Stimulated activated memory B cell treated with anti-CD40 and anti-IgM and Interleukin-4, amounts not matched to agents 10 μg/mL and 1 μg/mL and 100 μg/mL, for 72 hours (primary cell): ENCODE measurements around the gene GULP1.

Experiments used
- ATAC-seq: fragments of 150-1000 bp; cut with Tn5 transposase; 2 replicates; pipeline ENCODE4 v1.10.0; 2021
- H3K27ac Mint-ChIP-seq: one replicate; pipeline ENCODE4 v1.8.0; 2022; ENCODE audit warnings: mild to moderate bottlenecking, mixed read lengths
- H3K27me3 Mint-ChIP-seq: one replicate; pipeline ENCODE4 v1.8.0; 2022; ENCODE audit warnings: mixed read lengths
- H3K36me3 Mint-ChIP-seq: one replicate; pipeline ENCODE4 v1.8.0; 2022; ENCODE audit warnings: mixed read lengths
- H3K4me1 Mint-ChIP-seq: one replicate; pipeline ENCODE4 v1.8.0; 2022; ENCODE audit warnings: mixed read lengths
- H3K4me3 Mint-ChIP-seq: one replicate; pipeline ENCODE4 v1.8.0; 2022; ENCODE audit warnings: mild to moderate bottlenecking, moderate library complexity, mixed read lengths
- H3K9me3 Mint-ChIP-seq: one replicate; pipeline ENCODE4 v1.8.0; 2022; ENCODE audit warnings: mixed read lengths

Gene GULP1

GRCh38 chr2:188291617-188292347 is at the start of gene GULP1:
GULP1 (plus strand) TSS chr2:188291874; CDS start chr2:188477703, 185,829 bp downstream.
- H3K36me3 Mint-ChIP-seq, result no peaks in the 10 kb centered on the region
- H3K4me1 Mint-ChIP-seq, result no peaks in the 10 kb centered on the region
- peaks cover 28% of the 10 kb centered on the region for H3K27me3 Mint-ChIP-seq
- no peak within 1 kb of the TSS for H3K27ac Mint-ChIP-seq
- H3K9me3 Mint-ChIP-seq, result peaks cover 2% of the 10 kb centered on the region
- ATAC-seq, result no peak
- H3K4me3 Mint-ChIP-seq, result no peak within 1 kb of the TSS

- H3K27me3 Mint-ChIP-seq, result no peaks in the 10 kb centered on the region
- no peaks in the 10 kb centered on the region for H3K4me1 Mint-ChIP-seq
- H3K36me3 Mint-ChIP-seq, result no peaks in the 10 kb centered on the region
- no peak overlapping the region for H3K27ac Mint-ChIP-seq
- ATAC-seq, result no peak
- no peaks in the 10 kb centered on the region for H3K9me3 Mint-ChIP-seq
- H3K4me3 Mint-ChIP-seq, result no peak overlapping the region
Measured at GRCh38 chr2:188243381-188243780, 48.3 kb upstream of the GULP1 start.

GRCh38 chr2:188244383-188244782 is 47.3 kb upstream of the GULP1 start:
- no peaks in the 10 kb centered on the region for H3K4me1 Mint-ChIP-seq
- no peak overlapping the region for H3K4me3 Mint-ChIP-seq
- H3K9me3 Mint-ChIP-seq, result no peaks in the 10 kb centered on the region
- ATAC-seq, result no peak
- H3K36me3 Mint-ChIP-seq, result no peaks in the 10 kb centered on the region
- H3K27me3 Mint-ChIP-seq, result no peaks in the 10 kb centered on the region
- no peak overlapping the region for H3K27ac Mint-ChIP-seq

- H3K4me3 Mint-ChIP-seq, result no peak overlapping the region
- no peak overlapping the region for H3K27ac Mint-ChIP-seq
- ATAC-seq, result no peak
- no peaks in the 10 kb centered on the region for H3K27me3 Mint-ChIP-seq
- H3K9me3 Mint-ChIP-seq, result no peaks in the 10 kb centered on the region
- no peaks in the 10 kb centered on the region for H3K4me1 Mint-ChIP-seq
- no peaks in the 10 kb centered on the region for H3K36me3 Mint-ChIP-seq
Measured at GRCh38 chr2:188245230-188245629, 46.4 kb upstream of the GULP1 start.

GRCh38 chr2:188248513-188248912 is 43.2 kb upstream of the GULP1 start:
- no peak for ATAC-seq
- Mint-ChIP-seq H3K27me3 (no peaks in the 10 kb centered on the region), H3K36me3 (no peaks in the 10 kb centered on the region), H3K27ac (no peak overlapping the region), H3K9me3 (peaks cover 8% of the 10 kb centered on the region), H3K4me3 (no peak overlapping the region), H3K4me1 (no peaks in the 10 kb centered on the region)

GRCh38 chr2:188251034-188251433 is 40.6 kb upstream of the GULP1 start:
- ATAC-seq, result no peak

GRCh38 chr2:188256420-188256819 is 35.3 kb upstream of the GULP1 start:
- H3K4me1 Mint-ChIP-seq, result no peaks in the 10 kb centered on the region
- H3K9me3 Mint-ChIP-seq, result peaks cover 11% of the 10 kb centered on the region
- no peak for ATAC-seq
- no peaks in the 10 kb centered on the region for H3K27me3 Mint-ChIP-seq
- H3K36me3 Mint-ChIP-seq, result no peaks in the 10 kb centered on the region
- no peak overlapping the region for H3K4me3 Mint-ChIP-seq
- H3K27ac Mint-ChIP-seq, result no peak overlapping the region

More at GRCh38 chr2:188251034-188251433, 40.6 kb upstream of the GULP1 start:
- no peak overlapping the region for H3K4me3 Mint-ChIP-seq
- H3K27me3 Mint-ChIP-seq, result no peaks in the 10 kb centered on the region
- H3K27ac Mint-ChIP-seq, result no peak overlapping the region
- no peaks in the 10 kb centered on the region for H3K4me1 Mint-ChIP-seq
- H3K36me3 Mint-ChIP-seq, result no peaks in the 10 kb centered on the region
- peaks cover 8% of the 10 kb centered on the region for H3K9me3 Mint-ChIP-seq

GRCh38 chr2:188265315-188265714 is 26.4 kb upstream of the GULP1 start:
- Mint-ChIP-seq H3K4me1 (no peaks in the 10 kb centered on the region), H3K27ac (no peak overlapping the region), H3K9me3 (peaks cover 2% of the 10 kb centered on the region), H3K36me3 (no peaks in the 10 kb centered on the region), H3K4me3 (no peak overlapping the region), H3K27me3 (no peaks in the 10 kb centered on the region)
- no peak for ATAC-seq

- Mint-ChIP-seq H3K4me1 (no peaks in the 10 kb centered on the region), H3K27ac (no peak overlapping the region), H3K27me3 (no peaks in the 10 kb centered on the region), H3K36me3 (no peaks in the 10 kb centered on the region), H3K9me3 (peaks cover 2% of the 10 kb centered on the region), H3K4me3 (no peak overlapping the region)
- no peak for ATAC-seq
Measured at GRCh38 chr2:188267776-188268175, 23.9 kb upstream of the GULP1 start.

GRCh38 chr2:188269004-188269403 is 22.7 kb upstream of the GULP1 start:
- Mint-ChIP-seq H3K36me3 (no peaks in the 10 kb centered on the region), H3K9me3 (peaks cover 2% of the 10 kb centered on the region), H3K4me1 (no peaks in the 10 kb centered on the region), H3K27ac (no peak overlapping the region), H3K4me3 (no peak overlapping the region), H3K27me3 (no peaks in the 10 kb centered on the region)
- no peak for ATAC-seq

- Mint-ChIP-seq H3K36me3 (no peaks in the 10 kb centered on the region), H3K4me1 (no peaks in the 10 kb centered on the region), H3K4me3 (no peak overlapping the region), H3K27me3 (no peaks in the 10 kb centered on the region), H3K27ac (no peak overlapping the region), H3K9me3 (peaks cover 2% of the 10 kb centered on the region)
- ATAC-seq, result no peak
Measured at GRCh38 chr2:188272121-188272520, 19.6 kb upstream of the GULP1 start.

GRCh38 chr2:188274274-188274673 is 17.4 kb upstream of the GULP1 start:
- H3K27me3 Mint-ChIP-seq, result no peaks in the 10 kb centered on the region
- ATAC-seq, result no peak
- no peaks in the 10 kb centered on the region for H3K4me1 Mint-ChIP-seq
- H3K4me3 Mint-ChIP-seq, result no peak overlapping the region
- H3K27ac Mint-ChIP-seq, result no peak overlapping the region
- peaks cover 2% of the 10 kb centered on the region for H3K9me3 Mint-ChIP-seq
- no peaks in the 10 kb centered on the region for H3K36me3 Mint-ChIP-seq

- Mint-ChIP-seq H3K27me3 (no peaks in the 10 kb centered on the region), H3K27ac (no peak overlapping the region), H3K4me1 (no peaks in the 10 kb centered on the region), H3K4me3 (no peak overlapping the region), H3K9me3 (peaks cover 2% of the 10 kb centered on the region), H3K36me3 (no peaks in the 10 kb centered on the region)
- no peak for ATAC-seq
Measured at GRCh38 chr2:188276255-188276654, 15.4 kb upstream of the GULP1 start.

GRCh38 chr2:188277786-188278185 is 13.9 kb upstream of the GULP1 start:
- Mint-ChIP-seq H3K9me3 (peaks cover 2% of the 10 kb centered on the region), H3K27me3 (no peaks in the 10 kb centered on the region), H3K36me3 (no peaks in the 10 kb centered on the region)

GRCh38 chr2:188278388-188279092 is 13.1 kb upstream of the GULP1 start:
- H3K4me1 Mint-ChIP-seq, result no peaks in the 10 kb centered on the region
- no peak overlapping the region for H3K27ac Mint-ChIP-seq
- no peak for ATAC-seq
- no peak overlapping the region for H3K4me3 Mint-ChIP-seq
- no peaks in the 10 kb centered on the region for H3K36me3 Mint-ChIP-seq
- no peaks in the 10 kb centered on the region for H3K27me3 Mint-ChIP-seq
- peaks cover 6% of the 10 kb centered on the region for H3K9me3 Mint-ChIP-seq

More at GRCh38 chr2:188277786-188278185, 13.9 kb upstream of the GULP1 start:
- ATAC-seq, result no peak
- Mint-ChIP-seq H3K4me1 (no peaks in the 10 kb centered on the region), H3K27ac (no peak overlapping the region), H3K4me3 (no peak overlapping the region)

- Mint-ChIP-seq H3K9me3 (peaks cover 6% of the 10 kb centered on the region), H3K4me1 (no peaks in the 10 kb centered on the region), H3K4me3 (no peak overlapping the region), H3K36me3 (no peaks in the 10 kb centered on the region), H3K27me3 (no peaks in the 10 kb centered on the region), H3K27ac (no peak overlapping the region)
- no peak for ATAC-seq
Measured at GRCh38 chr2:188279093-188279445, 12.6 kb upstream of the GULP1 start.
